Endodermal cell (in vitro differentiated cells): ENCODE results near the gene CRTC1. TPM values are rescaled to one million over a fixed set of nuclear protein-coding genes. Genes with fewer than 3 reads are reported as not detected.
"Not testable (repeated sequence)": the region's sequence is repeated elsewhere in the genome, so short reads cannot be mapped to it uniquely, and the experiment has no call there.

Experiments used
- DNase-seq: peaks from one replicate; pipeline ENCODE4 v3.0.0-alpha.2; 2017
- H3K27ac ChIP-seq: 2 replicates; pipeline ENCODE4 v1.5.1; 2013; ENCODE audit warnings: mild to moderate bottlenecking, low read depth, low read length, moderate library complexity
- H3K27me3 ChIP-seq: 2 replicates; pipeline ENCODE4 v1.6.1; 2013; ENCODE audit warnings: mild to moderate bottlenecking, low read length, moderate library complexity; ENCODE audit not compliant: insufficient read depth, control insufficient read depth, poor library complexity, severe bottlenecking
- H3K36me3 ChIP-seq: 2 replicates; pipeline ENCODE4 v1.7.0; 2013; ENCODE audit warnings: mild to moderate bottlenecking, low read length, moderate library complexity; ENCODE audit not compliant: control insufficient read depth, insufficient read depth
- H3K4me1 ChIP-seq: one replicate; pipeline ENCODE4 v1.7.0; 2013; ENCODE audit warnings: low read length; ENCODE audit not compliant: control insufficient read depth, insufficient read depth
- H3K4me3 ChIP-seq: 2 replicates; pipeline ENCODE4 v1.5.1; 2013; ENCODE audit warnings: mild to moderate bottlenecking, low read length, moderate library complexity
- H3K9ac ChIP-seq: 2 replicates; pipeline ENCODE4 v1.6.1; 2013; ENCODE audit warnings: mild to moderate bottlenecking, low read length, moderate library complexity; ENCODE audit not compliant: poor library complexity, severe bottlenecking; ENCODE audit errors: extremely low read depth
- H3K9me3 ChIP-seq: 2 replicates; pipeline ENCODE4 v1.6.1; 2013; ENCODE audit warnings: mild to moderate bottlenecking, low read length, moderate library complexity; ENCODE audit not compliant: control insufficient read depth
- H3K27ac Mint-ChIP-seq: 2 replicates; pipeline ENCODE4 v1.8.0; 2020; ENCODE audit warnings: mixed read lengths
- H3K27me3 Mint-ChIP-seq: 2 replicates; pipeline ENCODE4 v1.8.0; 2021; ENCODE audit warnings: mild to moderate bottlenecking, mixed read lengths; ENCODE audit not compliant: insufficient read depth
- H3K36me3 Mint-ChIP-seq: 2 replicates; pipeline ENCODE4 v1.8.0; 2020; ENCODE audit warnings: low read depth, mixed read lengths
- H3K4me1 Mint-ChIP-seq: 2 replicates; pipeline ENCODE4 v1.8.0; 2020; ENCODE audit warnings: mixed read lengths
- H3K4me3 Mint-ChIP-seq: 2 replicates; pipeline ENCODE4 v1.8.0; 2020; ENCODE audit warnings: mild to moderate bottlenecking, moderate library complexity, mixed read lengths
- H3K9me3 Mint-ChIP-seq: 2 replicates; pipeline ENCODE4 v1.8.0; 2020; ENCODE audit warnings: mild to moderate bottlenecking, mixed read lengths
- WGBS, 2 experiments: methylation state at CpG; one replicate each; pipeline versions ENCODE4 v1.1.5 to v1.1.7; 2013; ENCODE audit warnings: missing lambda C conversion rate in 2 of 2, mixed read lengths in 1 of 2; ENCODE audit not compliant: insufficient coverage in 1 of 2, insufficient read length in 1 of 2; 5-methylcytosine and 5-hydroxymethylcytosine counted together
- total RNA-seq, 2 donors: library from RNA; stranded (reverse); fragmentation: NEBNext Ultra II Directional in 1 of 2; extraction: Animal tissue kit (Norgen Biotek cat#: 25700) in 1 of 2; gene quantifications; 2 replicates in 1 of 2; 3 replicates in 1 of 2; pipeline ENCODE4 v1.2.1, GENCODE V29; 2021
- TF ChIP-seq, protein P1 (sequence below): fragments of 200-600 bp; sonication (generic); conservative IDR thresholded peaks from 2 replicates; pipeline ENCODE4 v1.5.0; 2021; ENCODE audit warnings: antibody characterized with exemption, mild to moderate bottlenecking

The CRTC1 gene
- total RNA-seq, 2 donors from 2014 or later: 26.6 to 29.7 TPM

DNA sequence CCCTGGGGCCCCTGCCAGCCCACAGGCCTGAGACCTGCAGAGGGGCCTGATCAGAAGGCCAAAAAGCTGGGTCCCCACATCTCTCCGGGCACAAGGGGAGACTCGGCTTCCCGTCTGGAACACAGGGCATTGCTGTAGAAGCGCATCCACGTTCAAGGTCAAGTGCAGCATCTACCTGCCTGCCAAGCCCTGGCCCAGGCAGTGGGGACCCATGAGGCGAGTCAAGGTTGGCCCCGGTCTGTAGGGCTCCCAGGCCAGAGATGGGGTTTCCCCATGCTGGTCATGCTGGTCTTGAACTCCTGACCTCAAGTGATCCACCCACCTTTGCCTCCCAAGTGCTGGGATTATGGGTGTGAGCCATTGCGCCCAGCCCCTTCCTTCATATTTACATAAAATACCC is 121.2 kb downstream of the CRTC1 start:
- Mint-ChIP-seq H3K27me3 (peaks cover 25% of the 10 kb centered on the region), H3K9me3 (no peaks in the 10 kb centered on the region), H3K4me1 (no peaks in the 10 kb centered on the region), H3K36me3 (no peaks in the 10 kb centered on the region), H3K4me3 (no peak overlapping the region), H3K27ac (no peak overlapping the region)
- TF ChIP-seq, protein P1, sequence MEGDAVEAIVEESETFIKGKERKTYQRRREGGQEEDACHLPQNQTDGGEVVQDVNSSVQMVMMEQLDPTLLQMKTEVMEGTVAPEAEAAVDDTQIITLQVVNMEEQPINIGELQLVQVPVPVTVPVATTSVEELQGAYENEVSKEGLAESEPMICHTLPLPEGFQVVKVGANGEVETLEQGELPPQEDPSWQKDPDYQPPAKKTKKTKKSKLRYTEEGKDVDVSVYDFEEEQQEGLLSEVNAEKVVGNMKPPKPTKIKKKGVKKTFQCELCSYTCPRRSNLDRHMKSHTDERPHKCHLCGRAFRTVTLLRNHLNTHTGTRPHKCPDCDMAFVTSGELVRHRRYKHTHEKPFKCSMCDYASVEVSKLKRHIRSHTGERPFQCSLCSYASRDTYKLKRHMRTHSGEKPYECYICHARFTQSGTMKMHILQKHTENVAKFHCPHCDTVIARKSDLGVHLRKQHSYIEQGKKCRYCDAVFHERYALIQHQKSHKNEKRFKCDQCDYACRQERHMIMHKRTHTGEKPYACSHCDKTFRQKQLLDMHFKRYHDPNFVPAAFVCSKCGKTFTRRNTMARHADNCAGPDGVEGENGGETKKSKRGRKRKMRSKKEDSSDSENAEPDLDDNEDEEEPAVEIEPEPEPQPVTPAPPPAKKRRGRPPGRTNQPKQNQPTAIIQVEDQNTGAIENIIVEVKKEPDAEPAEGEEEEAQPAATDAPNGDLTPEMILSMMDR: no peak
- H3K4me3 ChIP-seq: no peak overlapping the region
- H3K27ac ChIP-seq: no peak overlapping the region
- no peaks in the 10 kb centered on the region for H3K36me3 ChIP-seq
- no peak for DNase-seq
- 82 to 92% methylated on average over 6 to 8 of the region's 8 CpGs for WGBS, 2 experiments
- H3K9me3 ChIP-seq: no peaks in the 10 kb centered on the region
- H3K9ac ChIP-seq: no peak overlapping the region
- no peaks in the 10 kb centered on the region for H3K4me1 ChIP-seq
- H3K27me3 ChIP-seq: peaks cover 34% of the 10 kb centered on the region

GRCh38 chr19:18807861-18808331 is 124.4 kb downstream of the CRTC1 start:
- H3K4me1 ChIP-seq: no peaks in the 10 kb centered on the region
- no peaks in the 10 kb centered on the region for H3K36me3 Mint-ChIP-seq
- TF ChIP-seq, protein P1: no peak
- peaks cover 36% of the 10 kb centered on the region for H3K27me3 Mint-ChIP-seq
- 79 to 88% methylated on average over 14 to 19 of the region's 19 CpGs for WGBS, 2 experiments
- H3K9me3 Mint-ChIP-seq: no peaks in the 10 kb centered on the region
- no peak overlapping the region for H3K27ac ChIP-seq
- no peak overlapping the region for H3K4me3 ChIP-seq
- no peak overlapping the region for H3K27ac Mint-ChIP-seq
- no peaks in the 10 kb centered on the region for H3K9me3 ChIP-seq
- DNase-seq: no peak
- H3K27me3 ChIP-seq: peaks cover 24% of the 10 kb centered on the region
- no peaks in the 10 kb centered on the region for H3K36me3 ChIP-seq
- H3K9ac ChIP-seq: no peak overlapping the region
- no peak overlapping the region for H3K4me3 Mint-ChIP-seq
- no peaks in the 10 kb centered on the region for H3K4me1 Mint-ChIP-seq

DNA sequence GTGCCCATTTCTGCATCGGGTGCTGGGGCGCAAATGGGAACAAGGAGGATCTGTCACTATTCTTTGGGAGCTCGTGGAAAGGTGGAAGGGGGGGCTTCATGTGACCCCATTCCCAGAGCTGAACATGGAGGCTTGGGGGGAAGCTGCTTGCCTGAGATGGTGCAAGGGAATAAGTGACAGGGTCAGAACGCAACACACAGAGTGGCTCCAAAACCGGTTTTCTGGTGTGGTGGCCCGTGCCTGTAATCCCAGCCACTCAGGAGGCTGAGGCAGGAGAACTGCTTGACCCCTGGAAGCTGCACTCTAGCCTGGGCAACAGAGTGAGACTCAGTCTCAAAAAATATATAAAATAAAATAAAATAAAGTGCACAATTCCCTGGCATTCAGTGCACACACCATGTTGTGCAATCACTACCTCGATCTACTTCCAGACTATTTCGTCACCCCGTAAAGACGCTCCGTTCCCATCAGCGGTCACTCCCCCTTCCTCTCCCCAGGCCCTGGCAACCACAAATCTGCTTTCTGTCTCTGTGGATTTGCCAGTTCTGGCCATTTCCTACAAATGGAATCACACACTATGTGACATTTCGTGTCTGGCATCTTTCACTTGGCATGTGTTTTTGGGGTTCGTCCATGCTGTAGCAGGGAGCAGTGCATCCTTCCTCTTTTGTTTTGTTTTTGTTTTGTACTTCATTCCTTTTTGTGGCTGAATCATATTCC is 125.8 kb downstream of the CRTC1 start:
- no peaks in the 10 kb centered on the region for H3K4me1 Mint-ChIP-seq
- 85 to 89% methylated on average over 10 to 14 of the region's 14 CpGs for WGBS, 2 experiments
- no peak overlapping the region for H3K27ac Mint-ChIP-seq
- H3K4me3 Mint-ChIP-seq: no peak overlapping the region
- DNase-seq: no peak
- H3K27ac ChIP-seq: no peak overlapping the region
- no peaks in the 10 kb centered on the region for H3K9me3 Mint-ChIP-seq
- H3K9me3 ChIP-seq: no peaks in the 10 kb centered on the region
- no peaks in the 10 kb centered on the region for H3K4me1 ChIP-seq
- TF ChIP-seq, protein P1: no peak
- H3K36me3 ChIP-seq: no peaks in the 10 kb centered on the region
- no peak overlapping the region for H3K9ac ChIP-seq
- peaks cover 42% of the 10 kb centered on the region for H3K27me3 Mint-ChIP-seq
- no peaks in the 10 kb centered on the region for H3K36me3 Mint-ChIP-seq
- H3K4me3 ChIP-seq: no peak overlapping the region
- H3K27me3 ChIP-seq: peaks cover 35% of the 10 kb centered on the region

DNA sequence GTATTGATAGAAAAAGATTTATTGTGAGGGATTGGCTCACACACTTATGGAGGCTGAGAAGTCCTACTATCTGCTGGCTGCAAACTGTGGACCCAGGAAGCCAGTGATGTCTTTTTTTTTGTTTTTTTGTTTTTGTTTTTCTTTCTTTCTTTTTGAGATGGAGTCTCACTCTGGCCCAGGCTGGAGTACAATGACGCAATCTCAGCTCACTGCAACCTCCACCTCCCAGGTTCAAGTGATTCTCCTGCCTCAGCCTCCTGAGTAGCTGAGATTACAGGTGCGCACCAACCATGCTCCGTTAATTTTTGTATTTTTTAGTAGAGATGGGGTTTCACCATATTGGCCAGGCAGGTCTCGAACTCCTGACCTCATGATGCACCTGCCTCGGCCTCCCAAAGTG is 128.2 kb downstream of the CRTC1 start:
- not testable (repeated sequence) for H3K36me3 Mint-ChIP-seq, H3K27ac Mint-ChIP-seq, H3K9me3 ChIP-seq, H3K36me3 ChIP-seq, H3K27ac ChIP-seq, H3K9me3 Mint-ChIP-seq, H3K9ac ChIP-seq, DNase-seq, H3K4me3 ChIP-seq, H3K4me3 Mint-ChIP-seq, H3K4me1 Mint-ChIP-seq, H3K4me1 ChIP-seq
- peaks cover 55% of the 10 kb centered on the region for H3K27me3 Mint-ChIP-seq
- peaks cover 35% of the 10 kb centered on the region for H3K27me3 ChIP-seq
- 91 to 99% methylated on average over 5 of the region's 5 CpGs for WGBS, 2 experiments
